HepG2 (cell line): ENCODE results near the gene CYLD. TPM values are rescaled to one million over a fixed set of nuclear protein-coding genes. Genes with fewer than 3 reads are reported as not detected.

Source experiments
- ATAC-seq: fragments of 200-7000 bp; cut with Tn5 transposase; 3 replicates; pipeline ENCODE4 v1.9.1; 2020; ENCODE audit warnings: mild to moderate bottlenecking, moderate library complexity
- BruUV-seq: library from RNA; stranded (reverse); fragments of 400-500 nt; replicated peaks from 2 replicates; lab custom pipeline; 2021; lab: Mats Ljungman, UMichigan
- CTCF ChIA-PET: fragments of 300-600 bp; formaldehyde crosslinking; extraction: SDS; loops from one replicate; lab custom pipeline; 2021; ENCODE audit warnings: low total read pairs, inconsistent platforms, low intra/inter-chr PET ratio; lab: Yijun Ruan, JAX
- POLR2A ChIA-PET: fragments of 350-600 bp; sonication (Branson Sonifier 250); formaldehyde crosslinking; loops from one replicate; lab custom pipeline; 2020; ENCODE audit warnings: antibody characterized with exemption, inconsistent platforms; lab: Yijun Ruan, JAX
- DNase-seq: peaks from one replicate; pipeline ENCODE4 v3.0.0-alpha.2; 2015; ENCODE audit warnings: low spot score
- FAIRE-seq: peaks from 3 replicates; lab custom pipeline; 2011; peaks lifted over from hg19 to GRCh38; lab: Jason Lieb, UNC
- H2AFZ ChIP-seq: one replicate; pipeline ENCODE4 v1.6.1; 2011; ENCODE audit warnings: low read length, inconsistent platforms
- H3K27ac ChIP-seq: fragments of 300-600 bp; 3 replicates; pipeline ENCODE4 v1.8.0; 2011; ENCODE audit warnings: mixed run types, mild to moderate bottlenecking, mixed read lengths, low read length, inconsistent platforms; ENCODE audit not compliant: insufficient read depth; ENCODE audit errors: extremely low read length
- H3K27me3 ChIP-seq, 2 experiments: fragments of 200-600 bp in 1 of 2; 2 replicates in 1 of 2; 3 replicates in 1 of 2; pipeline versions ENCODE4 v1.6.0 to v1.8.0; 2011; ENCODE audit warnings: low read length in 2 of 2, mild to moderate bottlenecking in 2 of 2, moderate library complexity in 2 of 2, inconsistent platforms in 1 of 2; ENCODE audit not compliant: insufficient read depth in 2 of 2, control insufficient read depth in 1 of 2
- H3K36me3 ChIP-seq, 2 experiments: fragments of 200-600 bp in 1 of 2; replicated peaks in 1 of 2; 2 replicates in 1 of 2; 3 replicates in 1 of 2; pipeline versions ENCODE4 v1.5.1 to v1.8.0; 2011; ENCODE audit warnings: low read length in 2 of 2, inconsistent platforms in 1 of 2; ENCODE audit not compliant: insufficient read depth in 2 of 2, control insufficient read depth in 1 of 2
- H3K4me1 ChIP-seq: 2 replicates; pipeline ENCODE4 v1.5.1; 2012; ENCODE audit warnings: low read length, inconsistent platforms; ENCODE audit not compliant: insufficient read depth
- H3K4me2 ChIP-seq: 2 replicates; pipeline ENCODE4 v1.6.0; 2011; ENCODE audit warnings: low read depth, low read length, inconsistent platforms
- H3K4me3 ChIP-seq, 3 experiments: fragments of 200-600 bp in 1 of 3; sonication (generic), shearing (Covaris generic) in 1 of 3; replicated peaks in 1 of 3; 2 replicates each; pipeline ENCODE4 v1.5.1; 2011 to 2016; ENCODE audit warnings: low read length in 3 of 3, inconsistent platforms in 2 of 3, low read depth in 2 of 3, mild to moderate bottlenecking in 2 of 3, control low read depth in 1 of 3, mixed read lengths in 1 of 3; ENCODE audit not compliant: insufficient read depth in 1 of 3
- H3K79me2 ChIP-seq: one replicate; pipeline ENCODE4 v1.6.1; 2011; ENCODE audit warnings: low read length, inconsistent platforms; ENCODE audit not compliant: insufficient read depth
- H3K9ac ChIP-seq: 2 replicates; pipeline ENCODE4 v1.6.0; 2011; ENCODE audit warnings: mild to moderate bottlenecking, low read depth, low read length, inconsistent platforms; ENCODE audit not compliant: insufficient read depth
- H3K9me3 ChIP-seq: 2 replicates; pipeline ENCODE4 v1.5.1; 2012; ENCODE audit warnings: mild to moderate bottlenecking, low read length
- H4K20me1 ChIP-seq: 2 replicates; pipeline ENCODE4 v1.6.0; 2011; ENCODE audit warnings: inconsistent platforms, mild to moderate bottlenecking, low read length, moderate library complexity; ENCODE audit not compliant: insufficient read depth
- ATF6 ChIP-seq: sonication (generic); formaldehyde crosslinking; conservative IDR thresholded peaks from 2 replicates; pipeline ENCODE4 v1.4.0; 2020; ENCODE audit warnings: missing genetic modification reagents
- CC2D1A ChIP-seq: sonication (generic); formaldehyde crosslinking; IDR thresholded peaks from 2 replicates; pipeline ENCODE4 v1.8.1; 2023; ENCODE audit warnings: mild to moderate bottlenecking, missing genetic modification reagents
- FOXK2 ChIP-seq: fragments of 450-650 bp; IDR thresholded peaks from 2 replicates; pipeline ENCODE4 v1.6.1; 2016
- IKZF4 ChIP-seq: sonication (generic); formaldehyde crosslinking; IDR thresholded peaks from 2 replicates; pipeline ENCODE4 v1.5.1; 2020; ENCODE audit warnings: borderline replicate concordance, mild to moderate bottlenecking, low read depth, missing genetic modification reagents; ENCODE audit errors: not compliant biosample characterization
- LRRFIP1 ChIP-seq: sonication (generic); formaldehyde crosslinking; conservative IDR thresholded peaks from 2 replicates; pipeline ENCODE4 v1.4.0; 2020; ENCODE audit warnings: missing genetic modification reagents
- NFATC3 ChIP-seq: sonication (generic); formaldehyde crosslinking; IDR thresholded peaks from 2 replicates; pipeline ENCODE4 v1.5.1; 2020; ENCODE audit warnings: mild to moderate bottlenecking, missing genetic modification reagents
- PRMT3 ChIP-seq: sonication (generic); formaldehyde crosslinking; IDR thresholded peaks from 2 replicates; pipeline ENCODE4 v1.8.1; 2022; ENCODE audit warnings: low read depth, mild to moderate bottlenecking, moderate library complexity, missing genetic modification reagents, borderline replicate concordance
- RFXAP ChIP-seq: sonication (generic); formaldehyde crosslinking; IDR thresholded peaks from 2 replicates; pipeline ENCODE4 v1.4.0; 2020; ENCODE audit warnings: missing genetic modification reagents, borderline replicate concordance
- ZBTB20 ChIP-seq: sonication (generic); formaldehyde crosslinking; IDR thresholded peaks from 2 replicates; pipeline ENCODE4 v1.8.1; 2023; ENCODE audit warnings: missing genetic modification reagents, low read depth, mild to moderate bottlenecking, borderline replicate concordance
- ZBTB44 ChIP-seq: sonication (generic); formaldehyde crosslinking; IDR thresholded peaks from 2 replicates; pipeline ENCODE4 v1.4.0; 2020; ENCODE audit warnings: missing genetic modification reagents
- ZNF30 ChIP-seq: sonication (generic); formaldehyde crosslinking; IDR thresholded peaks from 2 replicates; pipeline ENCODE4 v1.5.0; 2020; ENCODE audit warnings: mild to moderate bottlenecking, missing genetic modification reagents
- ZNF333 ChIP-seq: sonication (generic); formaldehyde crosslinking; IDR thresholded peaks from 2 replicates; pipeline ENCODE4 v1.4.0; 2020; ENCODE audit warnings: mild to moderate bottlenecking, missing genetic modification reagents, borderline replicate concordance
- ZNF577 ChIP-seq: sonication (generic); formaldehyde crosslinking; IDR thresholded peaks from 2 replicates; pipeline ENCODE4 v1.4.0; 2020; ENCODE audit warnings: mild to moderate bottlenecking, low read depth, missing genetic modification reagents, borderline replicate concordance
- ZNF597 ChIP-seq: sonication (generic); formaldehyde crosslinking; IDR thresholded peaks from 2 replicates; pipeline ENCODE4 v1.5.0; 2020; ENCODE audit warnings: missing genetic modification reagents
- ZNF704 ChIP-seq: sonication (generic); formaldehyde crosslinking; IDR thresholded peaks from 2 replicates; pipeline ENCODE4 v1.8.1; 2023; ENCODE audit warnings: mild to moderate bottlenecking, inconsistent platforms, moderate library complexity, missing genetic modification reagents, borderline replicate concordance
- WGBS: methylation state at CpG from one replicate; pipeline ENCODE4 v1.1.6; 2017; ENCODE audit warnings: low lambda C conversion rate; 5-methylcytosine and 5-hydroxymethylcytosine counted together
- in situ Hi-C: cut with HindIII; loops from 2 replicates; pipeline ENCODE4 v1.10.0; 2017; ENCODE audit warnings: low pct_unique_long_range_greater_than_20kb; ENCODE audit not compliant: extremely low pct_ligation_motif_present
- intact Hi-C: fragments of 100-400 bp; cut with micrococcal nuclease; formaldehyde crosslinking; loops from one replicate; pipeline ENCODE4 v1.10.0; 2022; ENCODE audit not compliant: unreplicated experiment
- polyA plus RNA-seq, 8 experiments: library from polyadenylated mRNA; depleted of rRNA in 3 of 8; stranded (reverse) in 7 of 8; unstranded in 1 of 8; fragments of >200 nt; fragmentation: Illumina TruSeq in 4 of 8; extraction: Trizol in 4 of 8; gene quantifications; 2 replicates each; pipeline versions ENCODE4 v1.2.1 to v1.2.3, GENCODE V29; 2011 to 2016; ENCODE audit warnings: low read depth in 4 of 8, missing spikeins in 1 of 8, mixed read lengths in 1 of 8; ENCODE audit not compliant: insufficient read depth in 1 of 8
- total RNA-seq, 5 experiments: library from RNA; depleted of rRNA; stranded (reverse); fragments of >200 nt; fragmentation: Illumina TruSeq; extraction: Trizol; gene quantifications; 2 replicates each; pipeline ENCODE4 v1.2.3, GENCODE V29; 2016; ENCODE audit warnings: low read depth in 1 of 5

CYLD gene
- total and polyA plus RNA-seq, 2 of the 13 experiments (the other 11 are each of a cell fraction or from before 2014, with no cell fraction given): 6.1 to 11.4 TPM

GRCh38 chr16:50761267-50761666 is 19.4 kb downstream of the CYLD start (continued):
- TF ChIP-seq LRRFIP1: no peak
- no peak for TF ChIP-seq ZNF597 (CRISPR knock-in tag)
- TF ChIP-seq ZBTB44: no peak
- TF ChIP-seq FOXK2: no peak
- TF ChIP-seq ZNF704 (CRISPR knock-in tag): no peak

- in situ Hi-C loops (no loop called here), intact Hi-C loops (no loop called here)
- no peak overlapping the region for H3K27ac ChIP-seq
- no peaks in the 10 kb centered on the region for H4K20me1 ChIP-seq
- ChIA-PET POLR2A (no interaction called here), CTCF (no interaction called here)
- no peaks in the 10 kb centered on the region for H3K4me1 ChIP-seq
- no peak for ATAC-seq
- H3K27me3 ChIP-seq: no peaks in the 10 kb centered on the region
- peaks cover 8% of the 10 kb centered on the region; the same call in 1 of the 2 replicates for H3K9me3 ChIP-seq
- DNase-seq: no peak
- no peak for FAIRE-seq
- H3K9ac ChIP-seq: no peak overlapping the region
- H3K4me3 ChIP-seq: no peak overlapping the region
- H3K4me2 ChIP-seq: no peak overlapping the region
- BruUV-seq: no TSS peak
- 95% methylated on average over 3 of the region's 3 CpGs for WGBS
- no peaks in the 10 kb centered on the region for H3K36me3 ChIP-seq
- no peak overlapping the region for H2AFZ ChIP-seq
- H3K79me2 ChIP-seq: no peaks in the 10 kb centered on the region
- TF ChIP-seq ZNF30 (no peak), ATF6 (CRISPR knock-in tag) (no peak), CC2D1A (CRISPR knock-in tag) (no peak), ZBTB20 (CRISPR knock-in tag) (no peak), RFXAP (no peak), ZNF577 (CRISPR knock-in tag) (no peak), ZNF333 (CRISPR knock-in tag) (no peak), IKZF4 (CRISPR knock-in tag) (no peak), NFATC3 (CRISPR knock-in tag) (no peak), PRMT3 (no peak)
Measured at GRCh38 chr16:50762241-50762640, 20.4 kb downstream of the CYLD start.
